CD4-positive, alpha-beta T cell treated with Interleukin-15 for 4 hours (primary cell): ENCODE results near the gene TM7SF3.

ENCODE experiments used
- DNase-seq: peaks from one replicate; pipeline ENCODE4 v3.0.0-alpha.2; 2020; ENCODE audit warnings: low spot score

The TM7SF3 gene

DNA sequence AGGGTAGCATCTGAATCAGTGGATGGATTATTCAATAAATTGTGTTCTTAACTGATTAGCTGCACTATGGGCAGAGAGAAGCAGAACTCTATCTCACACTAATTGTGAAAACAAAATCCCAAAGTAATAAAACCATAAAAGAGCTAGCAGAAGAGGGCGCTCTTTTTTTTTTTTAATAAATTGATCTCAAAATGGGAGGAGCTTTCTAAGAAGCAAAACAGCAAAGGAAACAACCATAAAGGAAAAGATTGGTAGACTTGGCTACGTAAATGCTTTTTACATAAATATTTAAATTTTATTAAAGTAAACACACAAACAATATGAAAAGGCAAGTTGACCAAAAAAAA lies 1.5 kb upstream of the TM7SF3 start:
- DNase-seq: peak; percentile 41

DNA sequence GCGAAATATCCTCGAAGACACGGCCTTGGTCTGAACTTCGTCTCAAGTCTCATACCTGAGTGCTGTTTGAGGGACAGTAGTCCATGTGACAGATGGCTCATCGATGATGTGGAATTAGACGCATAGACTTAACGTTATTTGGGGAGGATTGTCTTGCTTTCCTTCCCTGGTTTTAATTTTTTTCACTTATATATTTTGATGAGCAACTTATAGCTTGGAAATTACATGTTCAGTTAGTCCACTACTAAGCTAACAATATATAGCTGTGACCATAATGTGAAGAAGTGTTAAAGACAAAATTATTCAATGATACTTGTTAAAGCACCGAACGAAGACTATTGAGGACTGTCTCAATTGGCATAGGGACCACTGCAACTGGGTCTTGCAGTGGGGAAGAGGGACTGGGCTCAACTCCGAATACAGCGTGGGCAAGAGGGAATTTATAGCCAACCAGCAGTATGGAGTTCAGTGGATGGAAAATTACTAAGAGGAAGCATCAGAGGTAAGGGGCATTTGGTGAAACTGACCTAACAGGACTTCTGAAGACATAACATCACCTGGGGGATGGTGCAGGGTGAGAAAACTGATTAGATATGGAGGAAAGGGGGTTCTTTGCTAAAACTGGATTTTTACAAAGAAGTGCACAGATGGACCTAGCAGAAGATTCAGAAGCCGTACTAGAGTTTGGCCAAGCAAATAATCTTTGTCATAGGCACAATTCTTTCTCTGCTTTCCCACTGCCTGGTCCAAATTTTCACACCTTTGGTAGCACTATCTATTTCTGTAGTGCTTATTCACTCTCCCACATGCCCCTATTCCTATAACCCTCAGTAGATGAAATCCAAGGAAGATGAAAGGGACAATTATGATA lies 910 bp upstream of the TM7SF3 start:
- no peak for DNase-seq

DNA sequence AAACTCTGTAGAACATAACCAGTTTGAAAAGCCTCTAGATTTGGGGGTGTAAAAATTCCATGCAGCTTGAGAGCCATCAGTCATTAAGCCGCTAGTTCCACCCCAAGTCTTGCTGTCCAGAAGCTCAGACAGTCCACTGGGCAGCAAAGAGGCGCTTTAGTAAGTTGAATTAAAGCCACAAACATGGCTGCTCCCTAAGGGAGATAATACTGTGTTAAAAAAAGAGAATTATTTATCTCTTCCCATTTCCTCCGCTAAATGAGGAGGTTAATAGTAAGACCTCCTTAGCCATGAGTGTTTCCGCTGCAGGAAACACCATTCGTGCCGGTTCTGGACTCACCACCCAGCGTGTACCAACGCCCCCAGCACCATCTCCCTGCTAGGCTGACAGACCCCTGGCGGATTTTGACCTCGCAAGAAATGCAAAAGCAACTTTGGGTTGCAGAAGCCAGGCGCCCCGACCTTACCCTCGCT lies 536 bp downstream of the TM7SF3 start:
- peak; percentile 8 for DNase-seq

DNA sequence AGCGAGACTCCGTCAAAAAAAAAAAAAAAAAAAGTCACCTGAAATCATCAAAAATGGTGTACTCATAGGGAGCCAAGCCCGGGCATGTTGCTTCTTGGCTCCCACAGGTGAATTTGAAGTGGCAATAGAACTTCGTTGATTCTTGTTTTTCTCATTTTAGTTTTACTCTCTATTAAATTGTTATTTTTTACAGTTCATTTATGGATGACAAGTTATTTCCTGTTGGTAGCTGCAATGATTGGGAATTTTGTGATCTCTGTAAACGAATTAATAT lies 1.3 kb downstream of the TM7SF3 start:
- DNase-seq: no peak

DNA sequence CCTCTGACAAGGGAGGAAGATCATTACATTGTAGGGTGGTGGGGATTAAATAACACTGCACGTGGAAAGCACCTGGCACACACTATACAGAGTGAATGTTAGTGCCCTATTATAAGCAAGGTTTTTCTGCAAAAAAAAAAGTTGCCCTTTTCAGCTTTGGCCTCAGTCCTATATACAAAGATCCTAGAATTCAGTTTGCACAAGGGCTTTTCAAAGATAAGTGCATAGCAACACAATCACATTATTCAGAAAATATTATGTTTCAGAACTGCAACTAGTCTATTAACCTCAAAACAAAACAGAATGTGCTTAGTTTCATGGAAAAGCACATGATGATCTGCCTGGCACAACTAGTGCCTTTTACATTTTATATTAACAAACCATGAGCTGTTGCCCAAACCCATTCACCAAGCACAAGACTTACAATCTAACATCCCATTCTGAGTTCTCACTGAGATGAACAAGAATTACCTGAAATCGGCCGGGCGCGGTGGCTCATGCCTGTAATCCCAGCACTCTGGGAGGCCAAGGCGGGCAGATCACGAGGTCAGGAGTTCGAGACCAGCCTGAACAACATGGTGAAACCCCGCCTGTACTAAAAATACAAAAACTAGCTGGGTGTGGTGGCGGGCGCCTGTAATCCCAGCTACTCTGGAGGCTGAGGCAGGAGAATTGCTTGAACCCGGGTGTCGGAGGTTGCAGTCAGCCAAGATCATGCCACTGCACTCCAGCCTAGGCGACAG lies 1.8 kb downstream of the TM7SF3 start:
- DNase-seq: no peak

DNA sequence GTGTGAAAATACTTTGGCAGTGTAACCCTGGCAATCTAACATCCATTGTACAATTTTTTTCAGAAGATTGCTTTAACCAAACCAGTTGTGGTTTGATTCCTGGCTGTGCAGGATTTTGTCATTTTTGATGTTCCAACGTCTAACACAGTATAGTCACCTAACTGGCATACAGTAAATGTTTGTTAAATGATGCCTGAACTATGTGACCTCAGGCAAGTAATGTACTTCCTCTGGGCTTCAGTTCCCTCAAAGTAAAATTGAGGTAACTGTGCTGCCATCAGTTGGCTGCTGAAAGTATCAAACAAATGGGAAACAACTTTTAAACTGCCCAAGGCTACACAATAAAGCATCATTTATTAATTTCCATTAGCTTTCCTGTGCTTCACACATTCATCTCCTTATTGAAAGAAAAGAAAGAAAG lies 4.3 kb downstream of the TM7SF3 start:
- no peak for DNase-seq

DNA sequence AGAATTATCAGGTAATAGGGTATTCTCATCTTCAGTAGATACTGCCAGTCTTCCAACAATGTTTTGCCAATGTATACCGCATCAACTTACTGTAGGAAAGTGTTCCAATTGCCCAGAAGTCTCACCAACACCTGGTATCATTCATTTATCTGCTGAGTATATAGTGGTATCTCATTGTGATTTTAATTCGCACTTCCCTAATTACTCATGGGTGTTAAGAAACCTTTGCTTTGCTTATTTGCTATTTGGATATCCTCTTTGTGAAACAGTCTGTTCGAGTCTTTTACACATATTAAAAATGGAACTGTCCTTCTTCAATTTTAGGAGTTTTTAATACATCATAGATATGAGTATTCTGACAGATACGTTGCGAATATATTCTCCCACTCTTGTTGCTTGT lies 6.1 kb downstream of the TM7SF3 start:
- DNase-seq: no peak

DNA sequence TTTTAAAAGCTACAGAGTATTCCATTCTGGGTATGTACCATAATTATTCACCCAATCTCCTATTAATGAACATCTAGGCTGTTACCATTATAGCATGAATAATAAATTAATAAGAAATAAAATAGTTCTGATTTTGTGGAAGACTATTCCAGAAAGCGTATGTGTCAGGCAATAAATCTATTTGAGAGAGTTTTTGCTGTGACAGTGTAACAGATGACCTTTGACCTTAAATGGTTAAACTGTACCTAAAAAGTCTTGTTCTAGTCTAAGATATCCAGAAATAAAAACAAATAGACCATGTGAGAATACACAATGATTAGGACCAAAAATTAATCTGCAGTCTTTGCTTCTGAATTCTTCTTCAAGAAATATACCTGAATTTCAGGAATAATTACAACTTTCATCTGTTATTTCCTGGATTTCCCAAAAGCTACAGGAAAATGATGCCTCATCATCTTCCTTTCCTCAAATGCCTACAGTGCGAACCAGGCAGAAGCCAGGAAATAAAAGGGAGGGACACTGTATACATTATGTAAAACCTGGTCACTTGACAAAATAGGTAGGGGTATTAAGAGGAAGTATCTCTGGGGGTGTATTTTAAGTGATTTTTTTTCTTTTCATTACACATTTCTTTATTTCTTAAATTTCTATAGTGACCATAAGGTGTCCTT lies 7.3 kb downstream of the TM7SF3 start:
- no peak for DNase-seq

DNA sequence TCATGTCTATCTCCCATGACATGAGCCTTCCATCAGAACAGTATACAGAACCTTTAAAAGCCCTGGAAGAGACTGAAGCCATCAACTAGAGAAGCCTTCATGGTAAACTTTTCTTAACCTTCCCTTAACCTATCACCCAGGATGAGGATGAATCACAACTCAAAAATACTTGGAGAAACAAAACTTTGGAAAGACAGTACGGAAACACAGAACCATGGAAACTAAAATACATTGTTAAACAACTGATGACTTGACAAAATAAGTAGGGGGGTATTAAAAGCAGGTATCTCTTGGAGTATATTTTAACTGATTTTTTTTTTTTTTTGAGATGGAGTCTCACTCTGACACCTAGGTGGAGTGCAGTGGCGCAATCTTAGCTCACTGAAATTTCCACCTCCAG lies 8.7 kb downstream of the TM7SF3 start:
- DNase-seq: no peak

DNA sequence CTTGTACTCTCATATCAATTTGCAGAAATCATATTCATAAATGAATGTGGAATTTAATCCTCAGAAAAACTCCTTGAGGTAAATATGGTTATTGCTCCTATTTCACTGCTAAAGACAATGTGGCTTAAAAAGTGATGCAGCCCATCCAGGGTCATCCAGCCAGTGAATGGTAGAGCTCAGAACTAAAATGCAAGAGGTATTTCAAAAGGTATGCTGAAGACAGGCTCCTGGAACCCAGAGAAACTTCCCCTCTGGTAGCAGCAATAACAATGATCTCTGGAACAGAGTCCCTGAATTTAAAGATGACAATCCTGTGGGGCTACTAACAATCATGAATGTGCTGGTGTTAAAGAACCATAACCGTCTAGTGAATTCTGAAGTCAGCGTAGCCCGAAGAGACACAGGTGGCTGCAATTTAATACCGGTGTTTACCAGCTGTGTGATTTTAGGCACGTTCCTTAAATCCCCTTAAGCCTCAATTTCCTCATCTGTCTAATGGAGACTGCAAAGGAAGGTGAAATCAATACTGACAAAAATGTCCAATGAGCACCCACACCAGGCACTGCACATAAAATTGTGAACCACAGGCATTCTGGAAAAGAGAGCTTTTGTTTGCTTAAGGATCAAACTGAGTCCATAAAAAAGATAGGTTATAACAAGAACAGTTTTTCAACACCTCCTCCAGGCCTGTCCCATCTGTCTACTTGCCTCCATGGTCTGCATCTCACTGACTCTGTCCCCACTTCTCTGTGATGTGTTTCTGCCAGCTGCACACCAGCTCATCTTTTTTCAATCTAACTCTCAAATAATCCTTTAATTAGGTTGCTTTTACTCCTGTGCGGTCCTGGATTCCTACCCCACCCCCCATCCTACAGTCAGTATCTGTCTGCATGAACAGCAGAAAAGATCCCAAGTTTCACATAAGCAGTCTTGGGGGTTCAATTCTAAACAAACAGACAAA lies 10.5 kb downstream of the TM7SF3 start:
- no peak for DNase-seq

DNA sequence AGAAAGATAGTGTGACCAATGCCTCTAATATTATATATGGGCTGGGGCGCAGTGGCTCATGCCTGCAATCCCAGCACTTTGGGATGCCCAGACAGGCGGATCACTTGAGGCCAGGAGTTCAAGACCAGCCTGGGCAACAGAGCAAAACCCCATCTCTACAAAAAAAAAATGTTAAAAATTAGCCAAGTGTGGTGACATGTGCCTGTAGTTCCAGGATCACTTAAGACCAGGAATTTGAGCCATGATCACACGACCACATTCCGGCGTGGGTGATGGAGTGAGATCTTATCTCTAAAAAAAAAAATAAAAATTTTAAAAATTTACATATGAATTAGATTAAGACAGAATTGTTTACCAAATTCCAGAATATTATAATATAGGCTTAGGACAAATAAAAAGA lies 12.0 kb downstream of the TM7SF3 start:
- no peak for DNase-seq

DNA sequence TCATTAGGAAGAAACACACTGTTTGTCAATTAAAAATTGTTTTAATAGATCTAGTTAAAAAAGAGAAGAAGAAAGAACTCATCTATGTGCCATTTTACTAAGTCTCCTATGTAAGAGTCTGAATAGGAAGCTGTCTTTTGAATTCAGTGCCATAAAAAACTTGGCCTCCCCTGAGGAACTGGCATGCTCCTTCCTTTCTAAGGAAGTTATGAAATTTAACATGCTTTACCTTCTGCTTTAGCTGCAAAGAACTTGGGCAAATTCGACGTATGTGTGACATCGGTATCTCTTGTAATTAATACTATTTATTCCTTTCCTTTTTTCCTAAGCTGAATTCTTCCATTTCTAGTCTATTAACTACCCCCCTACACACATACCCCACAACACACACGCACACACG lies 12.5 kb downstream of the TM7SF3 start:
- no peak for DNase-seq

DNA sequence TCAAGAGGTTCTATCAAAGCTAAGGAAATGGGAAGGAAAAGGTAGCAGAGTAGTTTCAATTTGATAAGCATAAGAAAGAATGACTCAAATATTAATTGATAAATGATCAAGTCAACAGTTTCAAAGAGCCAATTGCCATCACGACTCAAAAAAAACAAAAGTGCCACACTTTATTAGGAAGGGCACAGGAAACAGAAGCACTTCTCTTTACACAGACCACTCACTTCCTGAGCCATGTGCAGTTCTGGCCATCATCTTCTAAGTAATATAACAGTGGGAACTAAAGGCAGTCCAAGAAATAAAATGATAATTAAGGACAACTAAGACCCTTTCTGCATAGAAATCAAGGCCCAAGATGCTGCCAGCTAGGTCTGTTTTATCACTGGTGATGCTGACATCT lies 13.2 kb downstream of the TM7SF3 start:
- DNase-seq: no peak

DNA sequence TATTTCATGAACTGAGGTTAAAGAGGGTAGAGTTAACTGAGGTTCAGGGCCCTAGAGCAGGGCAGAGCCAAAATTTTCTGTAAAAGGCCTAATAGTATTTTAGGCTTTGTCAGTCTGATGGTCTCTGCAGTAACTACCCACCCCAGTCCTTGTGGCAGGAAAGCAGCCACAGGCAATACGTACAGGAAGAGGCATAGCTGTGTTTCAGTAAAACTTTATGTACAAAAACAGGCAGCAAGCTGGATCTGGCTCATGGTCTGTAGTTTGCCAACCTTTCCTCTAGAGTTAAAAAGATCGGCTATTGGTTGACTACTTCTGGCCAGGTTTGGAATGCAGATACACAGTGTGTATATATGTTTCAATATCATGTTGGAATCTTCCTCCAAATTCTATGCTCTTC lies 17.2 kb downstream of the TM7SF3 start:
- no peak for DNase-seq

DNA sequence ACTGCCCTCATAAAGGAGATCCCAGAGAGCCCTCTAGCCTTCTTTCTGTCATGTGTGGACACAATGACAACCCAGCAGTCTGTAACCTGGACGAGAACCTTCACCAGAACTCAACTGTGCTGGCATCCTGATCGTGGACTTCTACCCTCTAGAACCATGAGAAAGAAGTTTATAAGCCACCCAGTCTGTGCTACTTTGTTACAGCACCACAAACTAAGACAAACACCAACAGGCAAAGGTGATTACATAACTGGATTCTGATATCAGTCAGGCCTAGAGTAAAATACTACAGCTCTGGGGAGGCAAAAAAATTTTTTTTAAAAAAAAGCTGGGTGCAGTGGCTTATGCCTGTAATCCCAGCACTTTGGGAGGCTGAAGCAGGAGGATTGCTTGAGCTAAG lies 18.5 kb downstream of the TM7SF3 start:
- no peak for DNase-seq

DNA sequence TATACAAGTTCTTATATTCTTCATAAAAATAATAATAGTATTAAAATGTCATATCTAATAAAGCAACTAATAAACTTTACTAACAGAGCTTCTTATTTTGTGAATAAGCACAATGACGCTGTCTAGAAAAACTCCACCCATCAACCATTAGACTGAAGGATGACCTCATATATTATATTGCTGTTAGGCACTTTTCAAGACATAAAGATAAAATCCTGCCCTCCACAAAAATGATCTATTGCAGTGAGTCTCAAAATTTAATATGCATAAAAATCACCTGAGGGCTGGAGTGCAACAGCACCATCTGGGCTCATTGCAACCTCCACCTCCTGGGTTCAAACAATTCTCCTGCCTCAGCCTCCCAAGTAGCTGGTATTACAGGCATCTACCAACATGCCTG lies 20.1 kb downstream of the TM7SF3 start:
- DNase-seq: no peak

DNA sequence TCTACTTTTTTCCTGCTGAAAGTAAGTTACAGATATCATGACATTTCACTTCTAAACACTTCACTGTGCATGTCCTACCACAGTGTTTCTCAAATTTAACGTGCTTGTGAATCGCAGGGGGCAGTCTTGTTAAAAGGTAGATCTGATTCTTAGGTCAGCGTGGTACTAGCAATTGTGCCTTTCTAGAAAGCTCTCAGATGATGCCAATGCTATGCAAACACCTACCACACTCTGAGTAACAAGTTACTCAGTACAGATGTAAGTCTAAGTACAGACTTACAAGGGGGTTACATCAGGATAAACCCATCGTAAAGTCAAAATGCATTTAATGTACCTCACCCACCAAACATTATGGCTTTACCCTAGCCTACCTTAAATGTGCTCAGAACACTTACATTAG lies 22.4 kb downstream of the TM7SF3 start:
- DNase-seq: no peak

DNA sequence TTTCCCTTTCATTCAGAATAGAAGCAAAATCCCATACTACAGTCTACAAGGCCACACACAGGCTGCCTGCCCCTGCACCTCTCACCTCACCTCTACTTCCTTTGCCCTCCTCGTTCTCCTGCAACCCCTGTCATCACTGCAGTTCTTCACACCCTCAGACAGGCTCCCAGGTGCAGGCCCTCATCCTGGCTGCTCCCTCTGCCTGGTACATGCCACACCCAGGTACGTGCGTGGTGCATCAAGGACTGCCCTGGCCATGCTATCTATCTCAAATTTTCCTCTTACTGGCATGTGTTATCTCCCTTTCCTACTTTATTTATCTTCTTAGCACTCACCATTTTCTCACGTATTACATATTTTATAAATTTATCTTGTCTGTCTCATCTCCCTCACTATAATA lies 24.3 kb downstream of the TM7SF3 start:
- no peak for DNase-seq

DNA sequence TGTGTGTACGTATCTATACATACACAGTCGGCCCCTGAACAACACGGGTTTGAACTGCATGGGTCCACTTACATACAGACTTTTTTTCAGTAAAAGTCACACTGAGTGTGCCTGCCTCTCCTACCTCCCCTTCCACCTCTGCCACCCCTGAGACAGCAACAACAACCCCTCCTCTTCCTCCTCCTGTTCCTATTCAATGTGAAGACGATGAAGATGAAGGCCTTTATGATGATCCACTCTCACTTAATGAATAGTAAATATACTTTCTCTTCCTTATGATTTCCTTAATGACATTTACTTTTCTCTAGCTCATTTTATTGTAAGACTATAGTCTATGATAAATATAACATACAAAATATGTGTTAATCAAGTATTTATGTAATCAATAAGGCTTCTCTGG lies 25.5 kb downstream of the TM7SF3 start:
- no peak for DNase-seq

DNA sequence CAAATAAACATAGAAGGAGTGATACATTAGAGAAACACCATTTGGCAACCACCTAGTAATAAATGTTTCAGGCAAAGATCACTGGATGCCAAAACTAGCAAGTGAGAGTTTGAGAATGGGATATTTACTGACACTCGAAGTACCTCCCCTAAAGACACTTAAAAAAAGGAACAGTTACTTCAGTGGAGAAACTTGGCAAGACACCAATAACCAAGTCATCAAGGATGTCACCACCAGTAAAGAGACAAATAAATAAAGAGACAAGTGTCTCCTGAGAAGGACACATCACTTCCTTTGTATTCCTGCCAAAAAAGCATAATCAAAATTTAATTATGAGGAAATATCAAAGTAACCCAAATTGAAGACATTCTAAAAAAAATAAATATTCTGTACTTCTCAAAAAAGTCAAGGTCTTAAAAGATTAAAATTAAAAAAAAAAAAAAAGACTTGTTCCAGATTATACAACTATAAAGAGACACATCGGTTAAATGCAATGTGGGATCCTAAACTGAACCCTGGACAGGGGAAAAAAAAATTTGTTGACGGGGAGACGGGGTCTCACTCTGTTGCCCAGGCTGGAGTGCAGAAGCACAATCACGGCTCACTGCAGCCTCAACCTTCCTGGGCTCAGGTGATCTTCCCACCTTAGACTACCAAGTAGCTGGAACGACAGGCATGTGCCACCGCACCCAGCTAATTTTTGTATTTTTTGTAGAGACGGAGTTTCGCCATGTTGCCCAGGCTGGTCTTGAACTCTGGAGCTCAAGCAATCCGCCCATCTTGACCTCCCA lies 26.4 kb downstream of the TM7SF3 start:
- no peak for DNase-seq

DNA sequence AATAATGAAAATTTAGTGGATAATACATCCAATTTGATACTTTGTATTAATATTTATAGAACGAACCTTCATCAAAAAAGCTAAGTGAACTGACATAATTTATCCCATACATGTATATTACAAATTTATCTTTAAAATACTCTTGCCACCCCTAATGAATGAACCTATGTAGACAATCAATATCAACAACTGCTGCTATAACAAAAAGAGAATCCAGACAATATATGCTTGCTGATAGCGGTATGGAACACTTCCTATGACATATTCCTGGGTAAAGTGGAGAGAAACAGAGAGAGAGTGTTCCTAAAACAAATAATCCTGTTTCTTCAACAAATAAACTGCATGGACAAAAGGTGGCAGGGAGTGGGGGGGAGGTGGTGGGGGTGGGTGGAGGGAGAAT lies 31.3 kb downstream of the TM7SF3 start:
- DNase-seq: no peak
